Measurements from ENCODE around the gene LMBR1.

The LMBR1 gene

GRCh38 chr7:156768698-156769472 is 124.1 kb downstream of the LMBR1 start:
- DNase-seq (ENCODE audit: low read depth, low spot score): no peak
- TF ChIP-seq CTCF (IDR thresholded peaks at IDR 0.05; ENCODE audit: insufficient read depth, low read length, missing control alignments): no peak

GRCh38 chr7:156766666-156767065 is 126.3 kb downstream of the LMBR1 start:
- ChIA-PET CTCF (interaction anchor here (0.9 to 2.2 kb wide), 2 partner anchors 10 to 117 kb away, joined by 3 to 7 read pairs; no protein-coding TSS in a partner anchor), POLR2A (no interaction called here)
- no peak for DNase-seq (ENCODE audit: low read depth, low spot score)
- no peak for TF ChIP-seq CTCF (IDR thresholded peaks at IDR 0.05; ENCODE audit: insufficient read depth, low read length, missing control alignments)
- no peak overlapping the region for H3K4me3 ChIP-seq (ENCODE audit: low read depth, low read length)

More at GRCh38 chr7:156768698-156769472, 124.1 kb downstream of the LMBR1 start:
- ChIA-PET CTCF (interaction anchor here (0.8 to 1.2 kb wide), 2 partner anchors 7 to 970 kb away, joined by 3 read pairs; no protein-coding TSS in a partner anchor), POLR2A (interaction anchor here (0.6 kb wide), 1 partner anchor 120 kb away, joined by 3 read pairs; no protein-coding TSS in a partner anchor)
- H3K4me3 ChIP-seq (ENCODE audit: low read depth, low read length): no peak overlapping the region

- no peak for DNase-seq (ENCODE audit: low read depth, low spot score)
- CTCF ChIA-PET: interaction anchor here (0.9 to 2.2 kb wide), 2 partner anchors 11 to 116 kb away, joined by 3 to 7 read pairs; no protein-coding TSS in a partner anchor
- POLR2A ChIA-PET: no interaction called here
- no peak overlapping the region for H3K4me3 ChIP-seq (ENCODE audit: low read depth, low read length)
- TF ChIP-seq CTCF (IDR thresholded peaks at IDR 0.05; ENCODE audit: insufficient read depth, low read length, missing control alignments): no peak
Observed at GRCh38 chr7:156765901-156766656, 126.9 kb downstream of the LMBR1 start.

- no peak for DNase-seq (ENCODE audit: low read depth, low spot score)
- no peak overlapping the region for H3K4me3 ChIP-seq (ENCODE audit: low read depth, low read length)
- no peak for TF ChIP-seq CTCF (IDR thresholded peaks at IDR 0.05; ENCODE audit: insufficient read depth, low read length, missing control alignments)
- ChIA-PET POLR2A (no interaction called here), CTCF (interaction anchor here (0.9 to 2.2 kb wide), 2 partner anchors 12 to 37 kb away, joined by 3 to 7 read pairs; no protein-coding TSS in a partner anchor)
Observed at GRCh38 chr7:156764766-156765165, 128.2 kb downstream of the LMBR1 start.

- no peak overlapping the region for H3K4me3 ChIP-seq (ENCODE audit: low read depth, low read length)
- peak; percentile 79 for TF ChIP-seq CTCF (IDR thresholded peaks at IDR 0.05; ENCODE audit: insufficient read depth, low read length, missing control alignments)
- CTCF ChIA-PET: interaction anchor here (0.7 to 2.2 kb wide), 18 partner anchors 8 to 968 kb away, joined by 3 to 7 read pairs (median 4); no protein-coding TSS in a partner anchor
- DNase-seq (ENCODE audit: low read depth, low spot score): no peak
- POLR2A ChIA-PET: no interaction called here
Observed at GRCh38 chr7:156764016-156764669, 128.8 kb downstream of the LMBR1 start.

All from AG04449 (cell line).